NCI-H460 (cell line): ENCODE data around the gene GOLGA6D. TPM values are rescaled to one million over a fixed set of nuclear protein-coding genes. Genes with fewer than 3 reads are reported as not detected.
"Not testable (repeated sequence)": the region's sequence is repeated elsewhere in the genome, so short reads cannot be mapped to it uniquely, and the experiment has no call there.

Experiments used
- DNase-seq: peaks from one replicate; pipeline ENCODE4 v3.0.0-alpha.2; 2016; ENCODE audit warnings: low read depth; ENCODE audit errors: extremely low read depth
- small RNA-seq, 2 experiments: library from RNA; depleted of rRNA; stranded (forward); fragments of <200 nt; gene quantifications; one replicate each; pipeline ENCODE3, GENCODE V24; 2014
- total RNA-seq: library from RNA; depleted of rRNA; stranded (reverse); fragments of >200 nt; shearing (Covaris generic); gene quantifications from 2 replicates; pipeline ENCODE4 v1.2.3, GENCODE V29; 2014; rRNA removed

GOLGA6D gene
- total RNA-seq, 1 experiment from 2014 or later = not detected

GRCh38 chr15:75328493-75329314 lies 46.1 kb downstream of the GOLGA6D start:
- no peak for DNase-seq

- no peak for DNase-seq
Measured at GRCh38 chr15:75329571-75329970, 46.9 kb downstream of the GOLGA6D start.

- DNase-seq = not testable (repeated sequence)
Measured at GRCh38 chr15:75332093-75332492, 49.5 kb downstream of the GOLGA6D start.

GRCh38 chr15:75333654-75334419 lies 51.2 kb downstream of the GOLGA6D start:
- not testable (repeated sequence) for DNase-seq

GRCh38 chr15:75335313-75335704 lies 52.7 kb downstream of the GOLGA6D start:
- no peak for DNase-seq

GRCh38 chr15:75335705-75336355 lies 53.2 kb downstream of the GOLGA6D start, which contains the start of gene COMMD4:
COMMD4 (plus strand) TSS chr15:75336063; CDS start chr15:75336090, 27 bp downstream.
- DNase-seq = peak; percentile 92

- DNase-seq = no peak
Measured at GRCh38 chr15:75338661-75339240, 56.1 kb downstream of the GOLGA6D start.

- no peak for DNase-seq
Measured at GRCh38 chr15:75339531-75340240, 57.1 kb downstream of the GOLGA6D start.

- no peak for DNase-seq
Measured at GRCh38 chr15:75342221-75342620, 59.6 kb downstream of the GOLGA6D start.

- not testable (repeated sequence) for DNase-seq
Measured at GRCh38 chr15:75343953-75344352, 61.3 kb downstream of the GOLGA6D start.

Small RNA genes within 50 kb of the gene (small RNA-seq; reads per million reads assigned to genes)
- gene AC068338.1 (0 reads per million in 2 experiments), gene RN7SL327P (0 reads per million in 2 experiments), gene RN7SL489P (0 reads per million in 2 experiments)

Other genes starting within 250 kb of the GOLGA6D start
- 5.9 and 7.0 TPM in 2 replicates for gene C15orf39, start 81.0 kb upstream of the GOLGA6D start, total RNA-seq
- gene GOLGA6C, start 24.5 kb upstream of the GOLGA6D start, total RNA-seq = not detected in 2 replicates
- 43.4 and 50.5 TPM in 2 replicates for gene COMMD4, start 53.2 kb downstream of the GOLGA6D start, total RNA-seq
- 3.6 and 3.7 TPM in 2 replicates for gene NEIL1, start 64.2 kb downstream of the GOLGA6D start, total RNA-seq
- gene MAN2C1, start 85.8 kb downstream of the GOLGA6D start, total RNA-seq = 53.9 and 87.7 TPM in 2 replicates
- gene SIN3A, start 168.9 kb downstream of the GOLGA6D start, total RNA-seq = 21.1 and 25.8 TPM in 2 replicates